ENCODE results near the gene NLRC5. TPM values are rescaled to one million over a fixed set of nuclear protein-coding genes. Genes with fewer than 3 reads are reported as not detected.
A peak's percentile ranks its signal among the peaks of the same experiment; 100 is the strongest.

NLRC5 gene
- total and polyA plus RNA-seq, 2 donors (not counting 3 experiments of a cell fraction or from before 2014, with no cell fraction given): 7.4 to 26.3 TPM

GRCh38 chr16:56988161-56988947, 1.0 kb upstream of the NLRC5 start:
- Histone ChIP-seq H3K4me3 (replicated peaks in 1 of 3; ENCODE audit: insufficient read depth in 1 of 3, low read depth in 1 of 3, low read length in 3 of 3) (no peak overlapping the region), H3K27me3 (ENCODE audit: control insufficient read depth in 2 of 2, insufficient read depth in 2 of 2, low read length in 2 of 2) (no peaks in the 10 kb centered on the region), H3K27ac (ENCODE audit: insufficient read depth, low read depth, low read length) (no peak overlapping the region), H3K9me3 (replicated peaks; ENCODE audit: control insufficient read depth, insufficient read depth, low read length) (no peaks in the 10 kb centered on the region), H3K36me3 (ENCODE audit: control insufficient read depth in 2 of 2, extremely low read depth in 1 of 2, insufficient read depth in 2 of 2, low read length in 2 of 2) (no peaks in the 10 kb centered on the region), H3K4me1 (ENCODE audit: control insufficient read depth, extremely low read depth, insufficient read depth, low read length) (peaks cover 17% of the 10 kb centered on the region), H4K20me1 (replicated peaks; ENCODE audit: control insufficient read depth, extremely low read depth, insufficient read depth, low read length) (no peaks in the 10 kb centered on the region), H3K9me1 (replicated peaks; ENCODE audit: control insufficient read depth, extremely low read depth, insufficient read depth, low read length) (no peaks in the 10 kb centered on the region), H3K4me2 (ENCODE audit: insufficient read depth, low read length) (peak overlapping the region; percentile 97), H3K9ac (replicated peaks; ENCODE audit: extremely low read depth, insufficient read depth, low read length) (no peak overlapping the region), H3K79me2 (ENCODE audit: control insufficient read depth, insufficient read depth, low read length) (peaks cover 6% of the 10 kb centered on the region), H2AFZ (ENCODE audit: low read depth, low read length) (peak overlapping the region; percentile 99)
- POLR2A ChIA-PET: interaction anchor here (0.6 kb wide), 1 partner anchor 23 kb away, joined by 3 read pairs; no protein-coding TSS in a partner anchor
- BruUV-seq (replicated peaks): no TSS peak
- intact Hi-C loops (cut with micrococcal nuclease): no loop called here
- no peak for DNase-seq (ENCODE audit: low read depth, low spot score)
- dilution Hi-C loops (cut with MboI; ENCODE audit: extremely low pct_ligation_motif_present, low sequenced_read_pairs): no loop called here
- CTCF ChIA-PET: interaction anchor here (0.8 to 3.2 kb wide), 5 partner anchors 7 to 193 kb away, joined by 3 to 27 read pairs (median 3); no protein-coding TSS in a partner anchor
- no peak for FAIRE-seq
- TF ChIP-seq CTCF (IDR thresholded peaks at IDR 0.05; ENCODE audit: extremely low read depth in 1 of 2, insufficient read depth in 1 of 2, low read depth in 1 of 2, low read length in 2 of 2) (no peak), EZH2 (IDR thresholded peaks at IDR 0.05; ENCODE audit: borderline replicate concordance, low read depth, low read length, severe bottlenecking) (no peak), MAX (IDR thresholded peaks at IDR 0.05; ENCODE audit: insufficient read depth, insufficient read length) (no peak), GATA2 (IDR thresholded peaks at IDR 0.05; ENCODE audit: insufficient read depth, insufficient read length, low read depth, low read length) (no peak), MYC (IDR thresholded peaks at IDR 0.05; ENCODE audit: low read depth, low read length) (no peak), POLR2AphosphoS5 (IDR thresholded peaks at IDR 0.05; ENCODE audit: insufficient read depth, low read depth, low read length) (no peak), JUN (IDR thresholded peaks at IDR 0.05; ENCODE audit: borderline replicate concordance, insufficient read depth, insufficient read length, low read depth) (no peak), POLR2A (IDR thresholded peaks at IDR 0.05; ENCODE audit: low read depth, low read length) (no peak), FOS (IDR thresholded peaks at IDR 0.05; ENCODE audit: borderline replicate concordance, insufficient read depth, low read length) (no peak)

Measured in endothelial cell of umbilical vein (primary cell).